ENCODE measurements around the gene USP43. TPM values are rescaled to one million over a fixed set of nuclear protein-coding genes. Genes with fewer than 3 reads are reported as not detected.

Gene USP43
- total RNA-seq, 1 donor from 2014 or later, result 7.0 TPM

GRCh38 chr17:9700754-9701476, 55.6 kb downstream of the USP43 start:
- Mint-ChIP-seq H3K9me3 (ENCODE audit: unreplicated experiment) (no peaks in the 10 kb centered on the region), H3K4me1 (ENCODE audit: low read depth, unreplicated experiment) (peaks cover 9% of the 10 kb centered on the region), H3K4me3 (ENCODE audit: unreplicated experiment) (no peak overlapping the region), H3K36me3 (ENCODE audit: low read depth, unreplicated experiment) (peaks cover 28% of the 10 kb centered on the region), H3K27me3 (ENCODE audit: low read depth, unreplicated experiment) (no peaks in the 10 kb centered on the region), H3K27ac (ENCODE audit: unreplicated experiment) (no peak overlapping the region)
- Histone ChIP-seq H3K36me3 (ENCODE audit: insufficient read depth, low read length) (no peaks in the 10 kb centered on the region), H3K9ac (ENCODE audit: low read length) (no peak overlapping the region), H2AFZ (ENCODE audit: low read depth, low read length) (no peak overlapping the region), H4K20me1 (ENCODE audit: insufficient read depth, low read length) (no peaks in the 10 kb centered on the region), H3K4me2 (ENCODE audit: low read length) (no peak overlapping the region), H3K79me2 (ENCODE audit: insufficient read depth, low read length) (no peaks in the 10 kb centered on the region), H3K27me3 (ENCODE audit: insufficient read depth, low read length) (no peaks in the 10 kb centered on the region), H3K4me3 (ENCODE audit: insufficient read depth, low read depth, low read length) (no peak overlapping the region), H3K9me3 (ENCODE audit: insufficient read depth, low read depth, low read length) (no peaks in the 10 kb centered on the region), H3K4me1 (ENCODE audit: insufficient read depth, low read length) (no peaks in the 10 kb centered on the region), H3K27ac (ENCODE audit: low read depth, low read length) (no peak overlapping the region)
- no peak for DNase-seq (ENCODE audit: low read depth)
- FAIRE-seq, result no peak
- no peak for TF ChIP-seq EZH2 (IDR thresholded peaks at IDR 0.05; ENCODE audit: insufficient read depth, low read length)
- TF ChIP-seq, protein P1, sequence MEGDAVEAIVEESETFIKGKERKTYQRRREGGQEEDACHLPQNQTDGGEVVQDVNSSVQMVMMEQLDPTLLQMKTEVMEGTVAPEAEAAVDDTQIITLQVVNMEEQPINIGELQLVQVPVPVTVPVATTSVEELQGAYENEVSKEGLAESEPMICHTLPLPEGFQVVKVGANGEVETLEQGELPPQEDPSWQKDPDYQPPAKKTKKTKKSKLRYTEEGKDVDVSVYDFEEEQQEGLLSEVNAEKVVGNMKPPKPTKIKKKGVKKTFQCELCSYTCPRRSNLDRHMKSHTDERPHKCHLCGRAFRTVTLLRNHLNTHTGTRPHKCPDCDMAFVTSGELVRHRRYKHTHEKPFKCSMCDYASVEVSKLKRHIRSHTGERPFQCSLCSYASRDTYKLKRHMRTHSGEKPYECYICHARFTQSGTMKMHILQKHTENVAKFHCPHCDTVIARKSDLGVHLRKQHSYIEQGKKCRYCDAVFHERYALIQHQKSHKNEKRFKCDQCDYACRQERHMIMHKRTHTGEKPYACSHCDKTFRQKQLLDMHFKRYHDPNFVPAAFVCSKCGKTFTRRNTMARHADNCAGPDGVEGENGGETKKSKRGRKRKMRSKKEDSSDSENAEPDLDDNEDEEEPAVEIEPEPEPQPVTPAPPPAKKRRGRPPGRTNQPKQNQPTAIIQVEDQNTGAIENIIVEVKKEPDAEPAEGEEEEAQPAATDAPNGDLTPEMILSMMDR (IDR thresholded peaks at IDR 0.05; ENCODE audit: insufficient read depth, low read depth, low read length), result no peak

DNA sequence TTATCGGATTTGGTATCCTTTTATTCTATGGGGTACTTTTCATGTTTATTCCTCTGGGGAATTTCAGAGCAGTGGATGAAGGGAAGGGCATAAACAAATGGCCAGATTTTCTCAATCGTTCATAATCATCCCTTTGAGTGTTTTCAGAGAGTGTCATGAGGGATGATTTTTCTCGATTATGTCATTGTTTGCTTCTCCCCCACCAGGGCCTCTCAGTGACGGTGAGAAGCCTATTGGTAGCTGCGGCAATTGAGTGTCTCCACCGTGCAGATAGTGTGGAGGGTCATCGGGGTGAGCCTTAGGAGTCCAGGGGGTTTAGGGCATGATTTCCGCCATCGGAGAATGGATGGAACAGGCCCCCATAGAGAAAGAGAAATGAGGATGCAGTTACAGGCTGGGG, 57.2 kb downstream of the USP43 start:
- Mint-ChIP-seq H3K27me3 (ENCODE audit: low read depth, unreplicated experiment) (no peaks in the 10 kb centered on the region), H3K4me3 (ENCODE audit: unreplicated experiment) (no peak overlapping the region), H3K27ac (ENCODE audit: unreplicated experiment) (no peak overlapping the region), H3K36me3 (ENCODE audit: low read depth, unreplicated experiment) (peaks cover 23% of the 10 kb centered on the region), H3K9me3 (ENCODE audit: unreplicated experiment) (no peaks in the 10 kb centered on the region), H3K4me1 (ENCODE audit: low read depth, unreplicated experiment) (peaks cover 9% of the 10 kb centered on the region)
- DNase-seq (ENCODE audit: low read depth) (no peak), FAIRE-seq (no peak)
- Histone ChIP-seq H3K9ac (ENCODE audit: low read length) (no peak overlapping the region), H3K4me2 (ENCODE audit: low read length) (no peak overlapping the region), H3K79me2 (ENCODE audit: insufficient read depth, low read length) (no peaks in the 10 kb centered on the region), H3K27ac (ENCODE audit: low read depth, low read length) (no peak overlapping the region), H3K4me1 (ENCODE audit: insufficient read depth, low read length) (no peaks in the 10 kb centered on the region), H3K9me3 (ENCODE audit: insufficient read depth, low read depth, low read length) (no peaks in the 10 kb centered on the region), H3K36me3 (ENCODE audit: insufficient read depth, low read length) (no peaks in the 10 kb centered on the region), H3K4me3 (ENCODE audit: insufficient read depth, low read depth, low read length) (no peak overlapping the region), H2AFZ (ENCODE audit: low read depth, low read length) (no peak overlapping the region), H3K27me3 (ENCODE audit: insufficient read depth, low read length) (no peaks in the 10 kb centered on the region), H4K20me1 (ENCODE audit: insufficient read depth, low read length) (no peaks in the 10 kb centered on the region)
- TF ChIP-seq, protein P1 (IDR thresholded peaks at IDR 0.05; ENCODE audit: insufficient read depth, low read depth, low read length), result no peak
- TF ChIP-seq EZH2 (IDR thresholded peaks at IDR 0.05; ENCODE audit: insufficient read depth, low read length), result no peak

All from astrocyte (in vitro differentiated cells and primary cell).